ENCODE data around the gene PPRC1.

Gene PPRC1

DNA sequence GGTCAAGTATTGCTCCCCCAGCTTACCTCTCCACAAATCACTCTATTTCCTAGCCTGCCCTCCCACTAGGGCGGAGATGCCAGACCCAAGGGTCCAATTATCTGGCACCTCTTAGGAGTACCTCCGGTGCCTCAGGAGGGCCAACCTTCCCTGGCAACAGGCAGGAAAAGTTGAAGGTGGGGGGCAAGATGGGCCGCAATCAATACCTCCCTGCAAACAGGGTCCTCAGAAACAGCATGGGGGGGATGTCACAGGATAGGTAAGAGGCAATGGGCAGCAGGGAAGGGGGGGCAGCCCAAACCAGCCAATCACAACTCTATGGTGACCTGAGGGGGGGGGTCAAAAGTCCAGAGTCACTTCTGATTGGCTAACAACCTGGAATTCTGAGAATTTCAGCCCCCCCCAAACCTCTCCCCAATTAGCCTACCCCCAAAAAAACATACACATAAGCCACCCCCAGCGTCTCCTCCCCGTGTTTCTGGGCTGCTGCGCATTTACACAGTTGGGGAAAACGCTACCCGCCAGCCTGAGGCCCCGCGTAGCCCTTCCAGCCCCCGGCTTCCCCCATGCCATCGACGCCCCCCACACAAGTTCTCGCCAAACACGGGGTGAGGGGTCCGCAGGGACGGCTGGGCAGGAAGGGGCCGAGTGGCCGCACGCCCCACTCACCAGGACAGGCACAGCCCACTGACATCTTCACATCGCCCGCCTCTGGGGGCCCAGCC, 13.3 kb upstream of the PPRC1 start:
- peak; percentile 94 for DNase-seq (ENCODE audit: low spot score)

DNA sequence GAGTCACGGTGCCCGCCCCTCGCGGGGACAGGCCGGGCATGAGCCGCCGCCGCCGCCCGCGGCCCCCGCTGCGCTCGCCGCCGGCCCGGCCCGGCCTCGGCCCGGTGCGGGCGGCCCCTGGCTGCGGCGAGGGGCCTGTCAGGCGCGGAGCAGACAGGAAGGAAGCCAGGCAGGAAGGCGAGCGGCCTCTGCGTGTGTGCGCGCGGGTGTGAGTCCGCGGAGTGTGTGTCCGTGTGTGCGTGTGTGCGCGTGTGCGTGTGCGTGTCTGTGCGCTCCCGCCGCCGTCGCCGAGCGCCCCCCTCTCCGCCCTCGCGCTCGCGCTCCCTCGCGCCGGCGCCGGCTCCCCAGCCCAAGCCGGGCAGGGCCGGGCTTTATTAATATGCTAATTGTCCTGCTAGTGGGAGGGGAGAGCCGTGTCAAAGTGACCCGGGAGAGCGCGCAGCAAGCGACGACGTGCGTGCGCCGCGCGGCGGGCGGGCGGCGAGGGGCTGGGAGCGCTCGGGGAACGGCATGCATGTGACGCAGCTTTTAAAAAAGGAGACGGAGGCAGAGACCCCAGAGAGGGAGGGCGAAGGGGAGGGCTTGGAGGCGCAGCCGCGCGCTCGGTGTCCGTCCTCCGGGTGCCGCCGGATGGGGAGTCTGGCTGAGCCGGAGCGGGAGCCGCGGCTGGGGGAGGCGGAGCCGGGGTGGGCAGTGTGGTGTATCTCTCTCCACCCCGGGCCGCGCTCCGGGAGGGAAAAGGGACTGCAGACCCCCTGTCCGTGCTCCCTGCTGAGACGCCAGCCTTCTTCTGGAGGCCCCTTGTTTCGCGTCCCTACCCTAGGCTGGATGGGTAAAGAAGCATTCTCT, 12.5 kb upstream of the PPRC1 start, which contains the start of gene LDB1:
Gene LDB1, minus strand, starts transcription at position 227 of the 849 bp plus-strand sequence. CDS start 258 bp downstream, outside the sequence.
- peak; percentile 90 for DNase-seq (ENCODE audit: low spot score)

DNA sequence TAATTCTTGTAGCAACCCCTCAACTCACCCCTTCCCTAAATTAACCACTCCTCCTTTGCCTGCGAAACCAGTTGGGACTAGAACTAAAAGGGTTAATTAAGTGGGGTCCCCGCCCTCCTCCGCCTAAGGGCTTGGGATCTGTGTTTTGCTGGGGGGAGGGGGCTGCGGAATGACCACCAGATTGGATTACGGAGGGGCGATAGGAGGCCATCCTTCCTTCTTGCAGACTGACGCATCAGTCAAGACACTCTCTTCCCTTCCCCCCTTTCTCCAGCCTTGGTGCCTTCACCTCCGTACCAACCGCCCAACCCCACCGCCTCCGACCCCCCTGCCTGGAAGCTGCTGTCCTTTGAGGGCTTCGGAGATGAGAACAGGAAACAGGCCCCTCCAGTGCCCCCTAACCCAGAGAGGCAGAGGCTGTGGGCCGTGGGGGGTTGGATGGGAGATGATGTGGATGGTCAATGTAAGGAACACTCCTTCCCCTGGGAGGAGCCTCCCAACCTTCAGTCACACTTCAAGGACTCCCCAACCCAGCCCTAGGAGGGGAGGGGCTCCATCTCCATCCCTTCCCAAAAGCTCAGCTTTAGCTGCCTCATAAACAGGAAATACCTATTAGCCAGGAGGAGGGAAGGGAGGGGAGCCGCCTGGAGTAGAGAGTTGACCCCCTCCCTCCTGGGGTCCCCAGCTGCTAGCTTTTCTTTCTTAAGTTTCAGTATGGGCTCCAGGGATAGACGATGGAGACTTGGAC, 11.7 kb upstream of the PPRC1 start:
- DNase-seq (ENCODE audit: low spot score): peak; percentile 78

DNA sequence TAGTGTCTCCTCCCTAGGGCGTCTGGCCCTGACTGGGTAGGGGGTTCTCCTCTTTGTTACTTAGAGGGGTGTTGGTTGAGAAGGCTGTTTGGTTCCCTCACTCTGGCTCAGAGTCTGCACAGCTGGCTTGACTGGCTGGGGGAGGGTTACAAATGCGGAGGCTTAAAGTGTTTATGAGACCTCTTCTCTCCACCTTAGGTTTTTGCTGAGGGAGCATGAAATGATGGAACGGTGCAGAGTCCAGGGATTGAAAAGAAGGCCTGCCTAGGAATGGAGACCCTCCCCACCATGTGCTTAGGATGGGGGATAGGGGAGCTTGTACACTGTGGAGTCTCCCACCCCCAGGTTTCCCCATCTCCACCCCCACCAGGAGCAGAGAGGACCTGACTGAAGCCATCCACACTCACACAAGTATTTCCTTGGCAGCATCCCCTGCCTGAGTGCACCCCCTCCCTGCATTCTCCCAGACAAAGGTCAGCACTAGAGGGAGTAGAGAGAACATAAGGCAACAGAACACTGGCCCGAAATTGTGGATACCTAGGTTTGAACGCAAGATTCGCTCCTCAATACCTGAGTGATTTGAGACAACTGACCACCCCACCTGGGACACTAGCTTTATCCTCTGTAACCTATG, 11.0 kb upstream of the PPRC1 start:
- no peak for DNase-seq (ENCODE audit: low spot score)

DNA sequence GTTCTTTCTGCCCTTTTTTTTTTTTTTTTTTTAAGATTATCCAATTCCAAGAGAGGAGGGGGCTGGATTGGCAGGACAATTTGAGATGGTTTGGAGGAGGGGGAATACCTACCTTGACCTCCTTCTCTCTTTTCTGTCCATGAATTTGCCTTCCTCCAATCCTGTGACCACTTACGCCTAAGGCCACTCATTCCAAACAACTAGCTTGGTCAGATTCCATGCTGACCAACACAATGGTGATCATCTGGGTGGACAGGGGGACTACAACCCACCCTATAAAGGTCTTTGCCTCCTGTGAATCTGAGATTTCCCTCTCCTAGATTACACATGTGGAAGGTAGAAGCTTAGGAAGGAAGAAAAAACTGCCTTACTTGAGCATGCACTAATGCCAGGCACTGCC, 10.4 kb upstream of the PPRC1 start:
- DNase-seq (ENCODE audit: low spot score): no peak

DNA sequence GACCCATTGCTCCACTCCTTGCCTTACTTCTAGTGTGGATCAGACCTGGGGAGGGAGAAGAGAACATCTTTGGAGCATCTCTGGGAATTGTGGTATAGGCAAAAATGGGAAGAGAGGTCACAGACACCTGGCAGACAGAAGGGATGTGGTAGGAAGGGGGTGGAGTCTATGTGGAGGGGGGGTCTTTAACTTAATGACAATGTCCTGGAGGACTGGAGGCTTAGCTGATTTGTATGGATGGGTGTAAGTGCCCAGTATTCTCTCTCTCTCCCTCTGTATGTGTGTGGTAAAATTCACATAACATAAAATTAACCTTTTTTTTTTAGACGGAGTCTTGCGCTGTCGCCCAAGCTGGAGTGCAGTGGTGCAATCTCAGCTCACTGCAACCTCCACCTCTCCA, 9.6 kb upstream of the PPRC1 start:
- no peak for DNase-seq (ENCODE audit: low spot score)

DNA sequence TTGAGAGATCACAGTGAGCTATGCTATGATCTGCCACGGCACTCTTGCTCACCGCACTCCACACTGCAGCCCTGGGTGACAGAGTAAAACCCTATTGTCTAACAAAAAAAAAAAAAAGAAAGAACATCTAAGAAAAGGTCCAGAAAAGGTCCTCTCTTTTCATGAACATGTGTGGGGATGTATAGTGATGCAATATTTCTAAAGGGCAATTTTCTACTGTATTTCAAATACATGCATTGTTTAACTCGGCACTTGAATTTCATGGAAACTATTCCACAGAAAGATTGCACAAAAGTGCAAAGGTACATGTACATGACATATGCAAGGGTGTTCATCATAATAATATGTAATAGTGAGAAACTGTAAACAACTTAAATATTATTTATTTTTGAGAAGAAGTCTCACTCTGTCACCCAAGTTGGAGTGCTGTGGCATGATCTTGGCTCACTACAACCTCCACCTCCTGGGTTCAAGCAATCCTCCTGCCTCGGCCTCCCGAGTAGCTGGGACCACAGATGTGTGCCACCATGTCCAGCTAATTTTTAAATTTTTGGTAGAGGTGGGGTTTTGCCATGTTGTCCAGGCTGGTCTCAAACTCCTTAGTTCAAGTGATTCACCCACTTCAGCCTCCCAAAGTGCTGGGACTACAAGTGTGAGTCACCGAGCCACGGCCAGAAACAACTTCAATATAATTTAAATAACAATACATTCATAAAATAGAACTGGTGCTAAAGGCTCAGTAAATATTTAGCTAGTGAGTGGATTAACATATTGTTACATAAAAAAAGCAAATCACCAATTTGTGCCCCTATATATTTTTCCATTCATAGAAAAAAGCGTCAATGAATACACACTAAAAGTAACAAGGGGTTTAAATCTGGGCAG, 1.3 kb upstream of the PPRC1 start:
- DNase-seq (ENCODE audit: low spot score): no peak

DNA sequence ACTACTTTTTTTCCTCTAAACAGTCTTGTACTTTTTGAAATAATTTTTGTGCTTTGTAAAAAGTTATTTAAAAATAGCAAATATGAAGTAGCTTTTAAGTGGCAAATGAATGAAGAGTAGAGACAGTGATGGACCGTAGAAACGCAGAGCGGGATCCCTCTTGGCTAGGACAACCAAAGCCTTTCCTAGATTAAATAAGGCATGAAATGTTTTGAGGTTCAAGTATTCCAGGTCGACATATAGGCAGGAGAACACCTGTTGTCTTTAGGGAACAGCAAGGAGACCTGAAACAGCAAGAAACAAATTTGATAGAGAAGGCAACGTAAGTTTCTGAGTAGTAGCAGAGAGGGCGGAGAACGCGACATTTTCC, 662 bp upstream of the PPRC1 start:
- DNase-seq (ENCODE audit: low spot score): no peak

DNA sequence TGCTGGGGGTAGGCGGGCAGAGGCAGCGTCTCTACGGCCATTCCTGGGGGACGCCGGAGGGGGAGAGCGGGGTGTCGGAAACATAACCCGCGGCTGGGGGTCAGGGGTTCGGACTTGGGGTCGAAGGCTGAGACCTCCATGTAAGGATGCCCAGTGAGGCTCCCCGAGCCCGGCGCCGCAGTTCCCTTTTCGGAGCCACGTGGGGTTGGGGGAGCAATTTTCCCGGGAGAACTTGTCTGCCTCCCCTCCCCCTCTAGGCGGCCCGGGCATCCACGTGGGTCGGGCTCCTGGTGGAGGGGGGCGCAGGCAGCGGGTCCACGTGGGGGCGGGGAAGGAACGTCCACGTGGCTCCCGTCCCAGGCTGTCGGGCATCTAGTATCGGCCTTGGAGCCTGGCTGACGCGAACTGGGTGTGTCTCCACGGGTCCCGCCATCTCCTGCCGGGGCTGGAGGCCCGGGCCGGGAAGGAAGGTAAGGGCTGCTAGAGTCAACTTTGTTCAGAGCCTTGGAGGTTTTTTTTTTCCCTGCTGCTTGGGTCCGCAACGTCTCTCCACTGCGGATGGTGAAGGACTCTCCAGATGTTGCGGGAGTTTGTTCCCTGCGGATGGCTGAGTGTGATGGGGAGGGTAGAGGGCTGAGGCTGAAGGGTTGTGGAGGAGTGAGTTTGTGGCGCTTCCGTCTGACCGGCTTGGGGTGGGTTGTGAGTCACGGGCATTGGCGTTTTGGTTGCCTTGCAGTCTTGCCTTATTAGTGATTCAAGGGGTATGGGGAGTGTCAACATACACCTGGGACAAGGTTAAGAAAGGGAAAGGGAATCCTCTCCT, 744 bp downstream of the PPRC1 start:
- DNase-seq (ENCODE audit: low spot score): peak; percentile 87

DNA sequence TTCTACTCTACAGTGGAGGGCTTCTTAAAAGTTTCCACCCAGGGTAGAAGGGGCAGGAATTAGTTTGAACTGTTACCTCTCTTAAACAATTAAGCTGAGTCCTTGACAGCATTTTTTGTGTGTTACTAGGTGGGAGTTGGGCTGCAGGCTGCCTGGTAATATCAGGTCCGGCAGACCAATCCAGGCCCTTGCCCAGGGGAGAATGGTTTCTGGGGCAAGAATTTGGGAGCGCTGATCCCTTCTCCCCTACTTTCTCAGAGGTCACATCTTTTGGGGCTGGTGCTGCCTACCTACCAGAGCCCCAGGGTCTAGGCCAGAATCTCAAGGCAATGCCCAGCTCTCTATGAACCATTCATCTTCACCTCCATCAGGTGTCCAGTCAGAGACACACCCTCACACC, 1.6 kb downstream of the PPRC1 start:
- no peak for DNase-seq (ENCODE audit: low spot score)

DNA sequence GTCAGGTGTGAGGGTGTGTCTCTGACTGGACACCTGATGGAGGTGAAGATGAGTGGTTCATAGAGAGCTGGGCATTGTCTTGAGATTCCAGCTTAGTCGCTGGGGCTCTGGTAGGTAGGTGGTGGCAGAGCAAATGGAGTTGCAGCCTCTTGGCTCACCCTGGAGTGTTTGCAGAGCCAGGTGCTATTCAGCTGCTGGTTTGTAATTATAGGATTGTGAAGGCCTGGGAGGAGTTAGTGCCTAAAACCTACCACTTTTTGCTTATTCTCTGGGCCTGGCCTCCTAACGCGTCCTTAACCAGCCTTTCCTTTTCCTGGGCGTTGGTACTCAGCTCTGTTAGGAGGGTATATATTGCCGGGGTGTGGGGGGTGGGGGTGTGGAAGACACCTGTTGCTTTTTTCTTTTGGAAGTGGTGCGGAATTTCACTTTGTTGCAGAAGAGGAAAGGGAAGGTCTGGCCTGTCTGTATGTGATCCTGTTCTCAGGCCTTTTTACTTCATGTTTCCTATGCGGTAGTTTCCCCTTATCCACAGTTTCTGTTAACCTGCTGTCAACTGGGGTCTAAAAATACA, 3.2 kb downstream of the PPRC1 start:
- no peak for DNase-seq (ENCODE audit: low spot score)

DNA sequence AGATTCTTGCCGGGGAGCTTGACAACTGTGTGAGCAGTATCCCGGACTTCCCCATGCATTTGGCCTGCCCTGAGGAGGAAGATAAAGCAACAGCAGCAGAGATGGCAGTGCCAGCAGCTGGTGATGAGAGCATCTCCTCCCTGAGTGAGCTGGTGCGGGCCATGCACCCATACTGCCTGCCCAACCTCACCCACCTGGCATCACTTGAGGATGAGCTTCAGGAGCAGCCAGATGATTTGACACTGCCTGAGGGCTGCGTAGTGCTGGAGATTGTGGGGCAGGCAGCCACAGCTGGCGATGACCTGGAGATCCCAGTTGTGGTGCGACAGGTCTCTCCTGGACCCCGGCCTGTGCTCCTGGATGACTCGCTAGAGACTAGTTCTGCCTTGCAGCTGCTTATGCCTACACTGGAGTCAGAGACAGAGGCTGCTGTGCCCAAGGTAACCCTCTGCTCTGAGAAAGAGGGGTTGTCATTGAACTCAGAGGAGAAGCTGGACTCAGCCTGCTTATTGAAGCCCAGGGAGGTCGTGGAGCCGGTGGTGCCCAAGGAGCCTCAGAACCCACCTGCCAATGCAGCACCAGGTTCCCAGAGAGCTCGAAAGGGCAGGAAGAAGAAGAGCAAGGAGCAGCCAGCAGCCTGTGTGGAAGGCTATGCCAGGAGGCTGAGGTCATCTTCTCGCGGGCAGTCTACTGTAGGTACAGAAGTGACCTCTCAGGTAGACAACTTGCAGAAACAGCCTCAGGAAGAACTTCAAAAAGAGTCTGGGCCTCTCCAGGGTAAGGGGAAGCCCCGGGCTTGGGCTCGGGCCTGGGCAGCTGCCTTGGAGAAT, 6.7 kb downstream of the PPRC1 start:
- no peak for DNase-seq (ENCODE audit: low spot score)

DNA sequence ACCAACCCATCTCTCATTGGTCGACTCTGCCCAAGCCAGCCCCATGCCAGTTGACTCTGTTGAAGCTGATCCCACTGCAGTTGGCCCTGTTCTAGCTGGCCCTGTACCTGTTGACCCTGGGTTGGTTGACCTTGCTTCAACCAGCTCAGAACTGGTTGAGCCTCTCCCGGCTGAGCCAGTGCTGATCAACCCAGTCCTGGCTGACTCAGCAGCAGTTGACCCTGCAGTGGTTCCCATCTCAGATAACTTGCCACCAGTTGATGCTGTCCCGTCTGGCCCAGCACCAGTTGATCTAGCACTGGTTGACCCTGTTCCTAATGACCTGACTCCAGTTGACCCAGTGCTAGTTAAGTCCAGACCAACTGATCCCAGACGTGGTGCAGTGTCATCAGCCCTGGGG, 7.4 kb downstream of the PPRC1 start:
- DNase-seq (ENCODE audit: low spot score): no peak

DNA sequence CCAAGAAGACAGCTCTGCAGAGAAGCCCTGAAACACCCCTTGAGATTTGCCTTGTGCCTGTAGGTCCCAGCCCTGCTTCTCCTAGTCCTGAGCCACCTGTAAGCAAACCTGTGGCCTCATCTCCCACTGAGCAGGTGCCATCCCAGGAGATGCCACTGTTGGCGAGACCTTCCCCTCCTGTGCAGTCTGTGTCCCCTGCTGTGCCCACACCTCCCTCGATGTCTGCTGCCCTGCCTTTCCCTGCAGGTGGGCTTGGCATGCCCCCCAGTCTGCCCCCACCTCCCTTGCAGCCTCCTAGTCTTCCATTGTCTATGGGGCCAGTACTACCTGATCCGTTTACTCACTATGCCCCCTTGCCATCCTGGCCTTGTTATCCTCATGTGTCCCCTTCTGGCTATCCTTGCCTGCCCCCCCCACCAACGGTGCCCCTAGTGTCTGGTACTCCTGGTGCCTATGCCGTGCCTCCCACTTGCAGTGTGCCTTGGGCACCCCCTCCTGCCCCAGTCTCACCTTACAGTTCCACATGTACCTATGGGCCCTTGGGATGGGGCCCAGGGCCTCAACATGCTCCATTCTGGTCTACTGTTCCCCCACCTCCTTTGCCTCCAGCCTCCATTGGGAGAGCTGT, 8.2 kb downstream of the PPRC1 start:
- DNase-seq (ENCODE audit: low spot score): no peak

DNA sequence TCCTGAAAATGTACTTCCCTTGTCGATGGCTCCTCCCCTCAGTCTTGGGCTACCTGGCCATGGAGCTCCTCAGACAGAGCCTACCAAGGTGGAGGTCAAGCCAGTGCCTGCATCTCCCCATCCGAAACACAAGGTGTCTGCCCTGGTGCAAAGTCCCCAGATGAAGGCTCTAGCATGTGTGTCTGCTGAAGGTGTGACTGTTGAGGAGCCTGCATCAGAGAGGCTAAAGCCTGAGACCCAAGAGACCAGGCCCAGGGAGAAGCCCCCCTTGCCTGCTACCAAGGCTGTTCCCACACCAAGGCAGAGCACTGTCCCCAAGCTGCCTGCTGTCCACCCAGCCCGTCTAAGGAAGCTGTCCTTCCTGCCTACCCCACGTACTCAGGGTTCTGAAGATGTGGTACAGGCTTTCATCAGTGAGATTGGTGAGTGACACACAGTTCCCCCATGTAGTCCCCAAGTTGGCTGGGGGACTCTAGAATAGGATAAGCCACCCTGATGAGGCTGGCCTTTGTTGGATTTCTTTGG, 8.8 kb downstream of the PPRC1 start:
- DNase-seq (ENCODE audit: low spot score): no peak

DNA sequence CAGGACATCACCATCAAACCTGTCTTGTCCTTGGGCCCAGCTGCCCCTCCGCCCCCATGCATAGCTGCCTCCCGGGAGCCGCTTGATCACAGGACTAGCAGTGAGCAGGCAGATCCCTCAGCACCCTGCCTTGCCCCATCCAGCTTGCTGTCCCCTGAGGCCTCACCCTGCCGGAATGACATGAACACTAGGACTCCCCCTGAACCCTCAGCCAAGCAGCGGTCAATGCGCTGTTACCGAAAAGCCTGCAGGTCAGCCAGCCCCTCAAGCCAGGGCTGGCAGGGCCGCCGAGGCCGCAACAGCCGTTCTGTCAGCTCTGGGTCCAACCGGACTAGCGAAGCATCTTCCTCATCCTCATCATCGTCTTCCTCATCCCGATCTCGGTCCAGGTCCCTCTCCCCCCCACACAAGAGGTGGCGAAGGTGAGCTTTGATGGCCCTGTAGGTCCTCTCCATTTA, 14.2 kb downstream of the PPRC1 start:
- no peak for DNase-seq (ENCODE audit: low spot score)

DNA sequence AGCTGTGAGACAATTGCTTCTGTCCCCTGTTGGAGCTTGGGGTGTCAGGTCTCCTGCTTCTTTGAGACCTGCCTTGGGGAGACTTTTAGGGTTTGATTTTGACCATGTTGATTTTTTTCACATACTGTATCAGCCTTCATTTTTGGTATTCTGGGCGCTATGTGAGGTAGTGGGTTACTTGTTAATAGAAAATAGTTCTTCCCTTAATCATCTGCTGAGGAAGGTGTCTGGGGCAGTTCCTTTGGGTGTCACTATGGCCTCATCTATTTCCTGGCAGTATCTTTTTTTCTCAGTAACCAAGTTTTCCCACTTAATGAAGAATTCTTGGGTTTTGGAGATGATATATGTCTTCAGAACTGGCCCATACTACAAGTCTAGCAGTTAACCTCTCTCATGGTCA, 14.7 kb downstream of the PPRC1 start:
- DNase-seq (ENCODE audit: low spot score): no peak

DNA sequence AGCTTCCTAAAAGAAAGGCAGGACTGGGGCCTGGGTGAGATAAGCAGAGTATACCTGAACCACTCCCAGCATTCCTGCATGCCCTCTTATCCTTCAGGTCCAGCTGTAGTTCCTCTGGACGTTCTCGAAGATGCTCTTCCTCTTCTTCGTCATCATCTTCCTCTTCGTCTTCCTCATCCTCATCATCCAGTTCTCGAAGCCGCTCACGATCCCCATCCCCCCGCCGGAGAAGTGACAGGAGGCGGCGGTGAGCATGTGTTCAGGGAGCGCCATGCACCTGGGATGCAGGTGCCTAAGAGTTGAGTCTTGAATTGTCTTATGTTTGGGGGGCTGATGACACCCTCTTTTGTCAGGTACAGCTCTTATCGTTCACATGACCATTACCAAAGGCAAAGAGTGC, 15.4 kb downstream of the PPRC1 start:
- DNase-seq (ENCODE audit: low spot score): no peak

Measured in GM03348 (cell line).